ENCODE results near the gene RFX7.

The RFX7 gene

DNA sequence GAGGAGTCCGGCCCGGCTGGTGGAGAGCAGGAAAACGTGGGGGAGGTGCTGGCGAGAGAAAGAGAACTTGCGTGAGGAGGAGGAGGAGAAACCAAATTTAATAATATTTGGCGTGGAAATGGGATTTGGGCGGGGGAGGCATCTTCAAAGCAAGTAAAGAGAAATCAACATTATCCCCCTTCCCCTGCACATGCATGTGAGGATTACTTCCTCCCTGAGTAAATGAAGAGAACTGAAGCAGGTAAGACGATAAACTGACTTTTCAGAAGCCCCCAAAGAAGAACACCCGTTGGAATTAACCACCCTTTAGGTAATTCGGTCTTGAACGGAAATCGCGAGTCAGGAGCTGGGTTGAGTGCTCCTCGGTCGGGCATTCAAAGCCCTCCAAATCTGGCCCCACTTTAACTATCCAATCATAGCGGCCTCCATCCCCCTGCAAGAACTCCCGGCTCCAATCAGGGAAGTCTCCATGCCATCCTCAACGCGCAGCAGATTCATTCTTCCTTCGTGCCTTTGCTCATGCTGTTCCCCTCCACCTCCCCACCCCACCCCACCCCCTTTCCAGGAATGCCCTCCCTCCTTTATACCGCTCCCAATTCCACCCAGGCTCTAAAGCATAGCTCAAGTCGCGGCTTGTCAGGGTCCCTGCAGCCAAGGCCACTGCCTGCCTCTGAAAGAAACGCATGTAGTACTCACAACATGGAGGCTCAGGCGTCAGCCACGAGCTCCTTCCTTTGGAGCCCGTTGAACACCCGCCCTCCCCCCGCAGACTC, 545 bp upstream of the RFX7 start:
- DNase-seq (ENCODE audit: low spot score), result peak; percentile 87

DNA sequence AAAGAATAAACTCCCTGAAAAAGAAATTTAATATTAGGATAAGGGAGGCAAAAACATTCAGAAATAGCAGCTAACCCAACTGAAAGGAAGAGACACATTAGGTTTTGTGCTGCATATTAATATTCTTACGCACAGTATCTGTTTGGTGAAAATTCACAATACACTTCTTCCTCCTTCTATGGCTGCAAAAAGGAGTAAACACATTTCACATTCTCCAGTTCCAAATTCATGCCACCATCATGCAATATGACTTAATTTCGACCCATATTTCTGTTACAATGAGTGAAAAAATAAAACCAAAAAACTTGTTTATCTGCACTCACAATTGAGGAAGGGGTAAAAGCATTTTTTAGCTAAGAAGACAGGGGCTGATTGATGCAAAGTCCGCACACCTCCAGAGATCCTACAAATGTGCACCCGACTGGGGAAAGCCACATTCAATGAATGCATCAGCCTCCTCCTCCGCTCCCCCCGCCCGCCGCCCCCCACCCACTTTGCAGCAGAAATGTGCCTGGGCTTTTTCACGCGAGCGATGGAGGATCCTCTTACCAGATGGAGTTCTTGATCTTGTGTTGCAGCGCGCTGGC, 1.0 kb downstream of the RFX7 start:
- no peak for DNase-seq (ENCODE audit: low spot score)

GRCh38 chr15:56241374-56242105, 2.1 kb downstream of the RFX7 start:
- no peak for DNase-seq (ENCODE audit: low spot score)

- DNase-seq (ENCODE audit: low spot score), result no peak
Observed at GRCh38 chr15:56240390-56240789, 3.3 kb downstream of the RFX7 start.

GRCh38 chr15:56236197-56236596, 7.5 kb downstream of the RFX7 start:
- no peak for DNase-seq (ENCODE audit: low spot score)

- no peak for DNase-seq (ENCODE audit: low spot score)
Observed at GRCh38 chr15:56234804-56235203, 8.9 kb downstream of the RFX7 start.

- DNase-seq (ENCODE audit: low spot score), result no peak
Observed at GRCh38 chr15:56233549-56233948, 10.1 kb downstream of the RFX7 start.

DNA sequence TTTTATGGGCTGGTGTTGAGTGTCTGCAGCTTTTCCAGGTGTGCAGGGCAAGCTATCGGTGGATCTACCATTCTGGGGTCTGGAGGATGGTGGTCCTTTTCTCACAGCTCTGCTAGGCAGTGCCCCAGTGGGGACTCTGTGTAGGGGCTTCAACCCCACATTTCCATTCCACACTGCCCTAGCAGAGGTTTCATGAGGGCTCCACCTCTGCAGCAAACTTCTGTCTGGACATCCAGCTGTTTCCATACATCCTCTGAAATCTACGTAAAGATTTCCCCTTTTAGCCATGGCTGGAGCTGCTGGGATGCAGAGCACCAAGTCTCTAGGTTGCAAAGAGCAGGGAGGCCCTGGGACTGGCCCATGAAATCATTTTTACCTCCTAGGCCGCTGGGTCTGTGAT, 11.6 kb downstream of the RFX7 start:
- no peak for DNase-seq (ENCODE audit: low spot score)

DNA sequence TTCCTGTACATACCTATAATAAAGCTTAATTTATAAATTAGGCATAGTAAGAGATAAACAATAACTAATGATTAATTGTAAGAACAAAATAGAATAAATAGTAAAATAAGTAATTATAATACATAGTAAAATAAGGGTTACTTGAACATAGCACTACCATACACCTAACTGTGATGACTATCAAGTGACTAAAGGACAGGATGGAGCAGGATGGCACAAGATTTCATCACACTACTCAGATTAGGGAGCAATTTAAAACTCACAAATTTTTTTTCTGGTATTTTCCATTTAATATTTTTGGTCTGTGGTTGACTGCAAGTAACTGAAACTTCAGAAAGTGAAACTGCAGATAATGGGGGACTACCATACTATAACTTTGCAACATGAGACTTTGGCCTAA, 14.8 kb downstream of the RFX7 start:
- DNase-seq (ENCODE audit: low spot score), result no peak

DNA sequence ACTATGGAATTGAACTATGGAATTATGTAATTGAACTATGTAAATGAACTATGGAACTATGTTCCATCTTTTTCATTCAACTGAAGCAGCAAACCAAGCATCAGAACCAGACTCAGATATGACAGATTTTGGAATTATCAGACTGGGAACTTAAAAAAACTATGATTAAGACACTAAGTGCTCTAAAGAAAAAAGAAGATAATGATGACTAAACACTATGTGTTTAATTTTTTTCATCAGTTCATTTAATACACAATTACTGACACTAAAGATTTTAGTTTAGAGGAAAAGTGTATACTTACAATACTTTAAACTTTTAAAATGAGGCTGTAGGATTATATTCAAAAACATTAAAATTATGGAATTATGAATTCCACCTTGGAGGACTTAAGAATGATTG, 15.3 kb downstream of the RFX7 start:
- DNase-seq (ENCODE audit: low spot score), result no peak

DNA sequence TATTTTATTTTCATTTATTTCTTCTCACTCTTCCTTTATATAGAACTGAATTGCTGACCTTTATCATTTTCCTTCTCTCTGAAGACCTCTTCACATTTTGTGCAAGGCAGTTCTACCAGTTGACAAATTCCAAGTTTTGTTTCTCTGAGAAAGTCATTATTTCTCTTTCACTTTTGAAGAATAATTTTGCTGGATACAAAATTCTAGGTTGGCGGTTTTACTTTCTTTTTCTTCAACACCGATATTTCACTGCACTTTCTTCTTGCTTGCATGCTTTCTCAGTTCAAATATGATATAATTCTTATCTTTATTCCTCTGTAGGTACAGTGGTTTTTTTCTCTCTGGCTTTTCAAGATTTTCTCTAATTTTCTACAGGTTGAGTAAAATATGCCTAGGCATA, 15.9 kb downstream of the RFX7 start:
- DNase-seq (ENCODE audit: low spot score), result no peak

DNA sequence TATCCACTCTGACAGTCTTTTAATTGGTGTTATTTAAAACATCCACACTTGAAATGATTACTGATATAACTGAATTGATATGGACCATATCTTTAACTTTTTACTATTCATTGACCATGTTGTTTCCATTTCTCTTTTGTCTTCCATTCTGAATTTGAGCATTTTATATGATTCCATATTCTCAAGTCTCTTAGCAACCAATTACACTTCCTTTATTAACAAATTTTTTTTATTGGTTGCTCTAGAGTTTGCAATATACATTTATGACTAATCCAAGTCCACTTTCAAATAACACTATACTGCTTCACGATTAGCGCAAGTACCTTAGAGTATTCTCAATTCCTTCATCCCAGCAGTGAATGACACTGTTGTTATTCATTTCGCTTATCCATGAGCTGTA, 16.4 kb downstream of the RFX7 start:
- no peak for DNase-seq (ENCODE audit: low spot score)

DNA sequence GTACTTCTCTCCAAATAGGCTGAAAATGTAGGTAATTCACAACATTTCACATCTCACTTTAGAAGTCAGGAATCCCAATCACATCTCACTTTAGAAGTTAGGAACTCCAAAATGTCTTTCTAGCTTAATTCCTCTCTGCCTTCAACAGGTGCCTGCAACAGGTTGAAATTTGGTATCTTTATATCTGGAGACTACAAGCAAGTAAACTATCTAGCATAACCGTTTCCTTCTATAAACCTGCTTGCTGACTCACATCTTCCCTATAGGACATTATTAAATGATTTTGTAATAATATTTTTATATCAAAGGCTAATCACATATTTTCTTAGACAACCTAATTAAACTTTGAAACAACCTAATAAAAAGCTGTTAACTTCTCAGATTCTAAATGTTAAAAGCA, 18.2 kb downstream of the RFX7 start:
- no peak for DNase-seq (ENCODE audit: low spot score)

GRCh38 chr15:56222302-56222701, 21.4 kb downstream of the RFX7 start:
- DNase-seq (ENCODE audit: low spot score), result no peak

- no peak for DNase-seq (ENCODE audit: low spot score)
Observed at GRCh38 chr15:56217341-56217740, 26.3 kb downstream of the RFX7 start.

- DNase-seq (ENCODE audit: low spot score), result peak; percentile 7
Observed at GRCh38 chr15:56215769-56216168, 27.9 kb downstream of the RFX7 start.

DNA sequence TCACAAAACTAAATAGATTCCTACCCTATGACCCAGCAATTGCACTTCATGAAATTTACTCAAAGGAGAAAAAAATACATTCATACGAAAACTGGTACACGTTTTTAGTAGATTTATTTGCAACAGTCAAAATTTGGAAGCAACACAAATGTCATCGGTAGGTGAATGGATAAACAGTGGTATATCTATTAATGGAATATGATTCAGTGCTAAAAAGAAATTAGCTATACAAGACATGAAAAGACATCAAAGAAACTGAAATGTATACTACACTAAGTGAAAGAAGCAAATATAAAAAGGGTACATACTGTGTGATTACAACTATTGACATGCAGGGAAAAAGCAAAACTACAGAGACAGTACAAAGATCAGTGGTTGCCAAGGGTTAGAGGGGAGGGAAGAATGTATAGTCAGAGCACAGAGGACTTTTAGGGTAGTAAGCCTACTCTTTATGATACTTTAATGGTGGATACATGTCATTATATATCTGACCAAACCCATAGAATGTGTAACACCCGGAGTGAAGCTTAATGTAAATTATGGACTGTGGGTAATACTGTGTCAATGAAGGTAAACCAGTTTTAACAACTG, 31.6 kb downstream of the RFX7 start:
- no peak for DNase-seq (ENCODE audit: low spot score)

GRCh38 chr15:56211064-56211463, 32.6 kb downstream of the RFX7 start:
- no peak for DNase-seq (ENCODE audit: low spot score)

DNA sequence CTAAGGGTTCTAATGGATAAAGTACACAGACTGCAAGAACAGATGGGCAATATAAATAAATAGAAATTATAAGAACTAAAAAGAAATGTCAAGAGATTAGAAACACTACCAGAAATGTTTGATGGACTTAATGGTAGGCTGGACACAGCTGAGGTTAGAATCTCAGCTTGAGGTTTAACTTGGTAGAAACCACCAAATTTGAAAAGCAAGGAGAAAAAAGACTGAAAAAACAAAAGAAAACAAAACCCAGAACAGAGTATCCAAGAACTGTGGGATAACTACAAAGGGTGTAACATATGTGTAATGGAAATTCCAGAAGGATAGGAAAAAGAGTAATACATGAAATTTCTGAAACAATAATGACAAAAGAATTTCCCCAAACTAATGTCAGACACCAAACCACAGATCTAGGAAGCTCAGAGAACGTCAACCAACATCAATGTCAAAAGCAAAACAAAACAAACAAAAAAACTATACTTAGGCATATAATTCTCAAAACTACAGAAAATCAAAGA, 35.0 kb downstream of the RFX7 start:
- no peak for DNase-seq (ENCODE audit: low spot score)

GRCh38 chr15:56208185-56208584, 35.5 kb downstream of the RFX7 start:
- no peak for DNase-seq (ENCODE audit: low spot score)

DNA sequence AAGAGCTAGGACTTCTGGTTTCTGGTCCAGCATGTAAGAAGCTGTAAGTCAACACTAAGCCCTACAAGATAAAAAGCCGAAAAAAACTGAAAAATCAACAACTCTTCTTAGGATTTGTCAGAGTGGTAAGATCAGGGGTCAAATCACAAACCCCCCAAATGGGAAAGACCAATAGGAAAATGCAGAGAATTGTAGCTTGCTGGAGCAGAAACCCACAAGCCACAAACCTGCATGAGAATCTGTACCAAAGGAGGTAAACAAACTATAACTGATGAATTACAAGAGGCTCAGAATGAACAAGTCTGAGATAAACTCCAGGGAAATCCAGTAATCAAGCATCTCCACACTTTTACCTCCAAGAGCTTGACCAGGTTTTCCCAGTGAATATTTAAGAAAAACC, 36.0 kb downstream of the RFX7 start:
- DNase-seq (ENCODE audit: low spot score), result no peak

GRCh38 chr15:56207092-56207491, 36.6 kb downstream of the RFX7 start:
- DNase-seq (ENCODE audit: low spot score), result no peak

All from GM03348 (cell line).